GM23338 (cell line): Measurements from ENCODE around the gene PAPOLG. TPM values are rescaled to one million over a fixed set of nuclear protein-coding genes. Genes with fewer than 3 reads are reported as not detected.

Source experiments
- ATAC-seq: fragments of 200-7000 bp; cut with Tn5 transposase; 3 replicates; pipeline ENCODE4 v1.9.1; 2020
- DNase-seq: peaks from one replicate; pipeline ENCODE4 v3.0.0-alpha.2; 2015; ENCODE audit warnings: low spot score
- H2AFZ ChIP-seq: fragments of 200-600 bp; sonication (generic); 2 replicates; pipeline ENCODE4 v1.8.0; 2016; ENCODE audit warnings: antibody characterized with exemption, mild to moderate bottlenecking, moderate library complexity
- H3F3A ChIP-seq: fragments of 200-600 bp; sonication (generic); replicated peaks from 2 replicates; pipeline ENCODE4 v1.8.0; 2017; ENCODE audit warnings: antibody characterized with exemption, mixed run types, low read depth
- H3K27ac ChIP-seq: fragments of 200-600 bp; sonication (generic); 2 replicates; pipeline ENCODE4 v1.6.1; 2016; ENCODE audit warnings: low read depth
- H3K27me3 ChIP-seq: fragments of 200-600 bp; sonication (generic); 2 replicates; pipeline ENCODE4 v1.8.0; 2016; ENCODE audit warnings: mild to moderate bottlenecking, mixed run types, moderate library complexity; ENCODE audit not compliant: insufficient read depth
- H3K36me3 ChIP-seq: fragments of 200-600 bp; sonication (generic); 2 replicates; pipeline ENCODE4 v1.8.0; 2016; ENCODE audit warnings: mild to moderate bottlenecking; ENCODE audit not compliant: insufficient read depth
- H3K4me1 ChIP-seq: fragments of 200-600 bp; sonication (generic); 2 replicates; pipeline ENCODE4 v1.8.0; 2016; ENCODE audit warnings: mild to moderate bottlenecking, moderate library complexity; ENCODE audit not compliant: insufficient read depth
- H3K4me2 ChIP-seq: fragments of 200-600 bp; sonication (generic); 2 replicates; pipeline ENCODE4 v1.7.1; 2017; ENCODE audit warnings: mixed run types
- H3K4me3 ChIP-seq: fragments of 200-600 bp; sonication (generic); 2 replicates; pipeline ENCODE4 v1.6.1; 2016; ENCODE audit warnings: mixed run types
- H3K79me2 ChIP-seq: fragments of 200-600 bp; sonication (generic); replicated peaks from 2 replicates; pipeline ENCODE4 v1.8.0; 2017; ENCODE audit warnings: mild to moderate bottlenecking; ENCODE audit not compliant: insufficient read depth
- H3K9me2 ChIP-seq: fragments of 200-600 bp; sonication (generic); 2 replicates; pipeline ENCODE4 v1.8.0; 2017; ENCODE audit not compliant: insufficient read depth
- H4K20me1 ChIP-seq: fragments of 200-600 bp; sonication (generic); replicated peaks from 2 replicates; pipeline ENCODE4 v1.8.0; 2017; ENCODE audit warnings: mild to moderate bottlenecking; ENCODE audit not compliant: insufficient read depth
- H3K27ac Mint-ChIP-seq: 2 replicates; pipeline ENCODE4 v1.8.0; 2020; ENCODE audit warnings: inconsistent platforms, mild to moderate bottlenecking, moderate library complexity, mixed read lengths
- H3K27me3 Mint-ChIP-seq: 3 replicates; pipeline ENCODE4 v1.8.0; 2022; ENCODE audit warnings: low read depth, mild to moderate bottlenecking, moderate library complexity, mixed read lengths, inconsistent platforms; ENCODE audit not compliant: insufficient read depth, poor library complexity
- H3K36me3 Mint-ChIP-seq: 3 replicates; pipeline ENCODE4 v1.8.0; 2021; ENCODE audit warnings: low read depth, mild to moderate bottlenecking, inconsistent platforms, moderate library complexity, mixed read lengths
- H3K4me1 Mint-ChIP-seq: 3 replicates; pipeline ENCODE4 v1.8.0; 2020; ENCODE audit warnings: mild to moderate bottlenecking, inconsistent platforms, mixed read lengths
- H3K4me3 Mint-ChIP-seq: 3 replicates; pipeline ENCODE4 v1.8.0; 2021; ENCODE audit warnings: moderate library complexity, mild to moderate bottlenecking, inconsistent platforms, mixed read lengths
- H3K9me3 Mint-ChIP-seq: 3 replicates; pipeline ENCODE4 v1.8.0; 2020; ENCODE audit warnings: moderate library complexity, mild to moderate bottlenecking, inconsistent platforms, mixed read lengths
- CREB1 ChIP-seq: fragments of 250-450 bp; sonication (Bioruptor Pico); IDR thresholded peaks from 2 replicates; pipeline ENCODE4 v1.5.0; 2020; ENCODE audit warnings: low read depth, mild to moderate bottlenecking, moderate library complexity
- EZH2 ChIP-seq: fragments of 200-600 bp; sonication (generic); IDR thresholded peaks from one replicate; pipeline ENCODE4 v1.8.0; 2017; ENCODE audit warnings: antibody characterized with exemption, mild to moderate bottlenecking, low read depth; ENCODE audit not compliant: unreplicated experiment
- EZH2phosphoT487 ChIP-seq: fragments of 200-600 bp; sonication (generic); IDR thresholded peaks from one replicate; pipeline ENCODE4 v1.8.1; 2018; ENCODE audit warnings: antibody characterized with exemption; ENCODE audit not compliant: unreplicated experiment
- JUNB ChIP-seq: IDR thresholded peaks from one replicate; pipeline ENCODE4 v1.6.1; 2016; ENCODE audit warnings: antibody characterized with exemption; ENCODE audit not compliant: unreplicated experiment
- NANOG ChIP-seq: IDR thresholded peaks from 2 replicates; pipeline ENCODE4 v1.6.1; 2016; ENCODE audit warnings: antibody characterized with exemption, borderline replicate concordance
- STAT1 ChIP-seq: IDR thresholded peaks from one replicate; pipeline ENCODE4 v1.6.1; 2016; ENCODE audit warnings: antibody characterized with exemption; ENCODE audit not compliant: unreplicated experiment
- ZNF114 ChIP-seq: fragments of 250-450 bp; sonication (Bioruptor Pico); IDR thresholded peaks from 2 replicates; pipeline ENCODE4 v1.5.0; 2020; ENCODE audit warnings: mild to moderate bottlenecking, moderate library complexity
- polyA plus RNA-seq: library from polyadenylated mRNA; unstranded; fragments of >200 nt; fragmentation: Nextera tagmentation; extraction: Ambion mirVana; gene quantifications from 2 replicates; pipeline ENCODE4 v1.2.1, GENCODE V29; 2016
- total RNA-seq: library from RNA; depleted of rRNA; stranded (reverse); fragments of >200 nt; shearing (Covaris generic); gene quantifications from 2 replicates; pipeline ENCODE4 v1.2.3, GENCODE V29; 2014
- TF ChIP-seq, protein P1 (sequence below): IDR thresholded peaks from one replicate; pipeline ENCODE4 v1.6.1; 2018; ENCODE audit warnings: antibody characterized with exemption; ENCODE audit not compliant: unreplicated experiment
- TF ChIP-seq, protein P2 (sequence below), 2 experiments: fragments of 200-600 bp in 1 of 2; sonication (generic) in 1 of 2; conservative IDR thresholded peaks; 2 replicates each; pipeline versions ENCODE4 v1.5.1 to v1.6.1; 2016 to 2017; ENCODE audit warnings: antibody characterized with exemption in 2 of 2, low read depth in 2 of 2, mild to moderate bottlenecking in 2 of 2, moderate library complexity in 1 of 2
- TF ChIP-seq, protein P3 (sequence below): IDR thresholded peaks from 2 replicates; pipeline ENCODE4 v1.6.1; 2016; ENCODE audit warnings: antibody characterized with exemption
- TF ChIP-seq, protein P4 (sequence below): fragments of 250-450 bp; sonication (Bioruptor Pico); IDR thresholded peaks from 2 replicates; pipeline ENCODE4 v1.5.0; 2020; ENCODE audit warnings: mild to moderate bottlenecking, moderate library complexity

Gene PAPOLG
- total and polyA plus RNA-seq, 2 experiments from 2014 or later: 13.8 to 31.2 TPM

DNA sequence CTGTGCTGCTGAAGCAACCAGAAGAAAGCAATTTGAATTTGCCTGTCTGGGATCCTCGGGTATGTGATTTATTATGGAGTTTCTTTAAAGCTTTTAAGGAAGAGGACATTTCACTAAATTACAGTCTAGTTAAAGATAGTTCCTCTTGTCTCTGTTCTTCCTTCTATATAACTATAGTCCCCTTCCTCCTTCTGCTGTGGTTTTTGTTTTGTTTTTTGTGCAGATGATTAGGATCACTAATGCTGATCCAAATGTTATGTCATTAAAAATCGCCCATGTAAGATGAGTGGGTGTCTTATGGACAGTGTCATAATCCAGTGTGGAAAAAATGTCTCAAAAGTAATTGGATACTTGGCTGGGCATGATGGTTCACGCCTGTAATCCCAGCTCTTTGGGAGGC, 24.7 kb downstream of the PAPOLG start (continued):
- no peak for TF ChIP-seq ZNF114 (CRISPR knock-in tag)
- TF ChIP-seq STAT1: no peak
- TF ChIP-seq CREB1 (CRISPR knock-in tag): no peak
- TF ChIP-seq, protein P1, sequence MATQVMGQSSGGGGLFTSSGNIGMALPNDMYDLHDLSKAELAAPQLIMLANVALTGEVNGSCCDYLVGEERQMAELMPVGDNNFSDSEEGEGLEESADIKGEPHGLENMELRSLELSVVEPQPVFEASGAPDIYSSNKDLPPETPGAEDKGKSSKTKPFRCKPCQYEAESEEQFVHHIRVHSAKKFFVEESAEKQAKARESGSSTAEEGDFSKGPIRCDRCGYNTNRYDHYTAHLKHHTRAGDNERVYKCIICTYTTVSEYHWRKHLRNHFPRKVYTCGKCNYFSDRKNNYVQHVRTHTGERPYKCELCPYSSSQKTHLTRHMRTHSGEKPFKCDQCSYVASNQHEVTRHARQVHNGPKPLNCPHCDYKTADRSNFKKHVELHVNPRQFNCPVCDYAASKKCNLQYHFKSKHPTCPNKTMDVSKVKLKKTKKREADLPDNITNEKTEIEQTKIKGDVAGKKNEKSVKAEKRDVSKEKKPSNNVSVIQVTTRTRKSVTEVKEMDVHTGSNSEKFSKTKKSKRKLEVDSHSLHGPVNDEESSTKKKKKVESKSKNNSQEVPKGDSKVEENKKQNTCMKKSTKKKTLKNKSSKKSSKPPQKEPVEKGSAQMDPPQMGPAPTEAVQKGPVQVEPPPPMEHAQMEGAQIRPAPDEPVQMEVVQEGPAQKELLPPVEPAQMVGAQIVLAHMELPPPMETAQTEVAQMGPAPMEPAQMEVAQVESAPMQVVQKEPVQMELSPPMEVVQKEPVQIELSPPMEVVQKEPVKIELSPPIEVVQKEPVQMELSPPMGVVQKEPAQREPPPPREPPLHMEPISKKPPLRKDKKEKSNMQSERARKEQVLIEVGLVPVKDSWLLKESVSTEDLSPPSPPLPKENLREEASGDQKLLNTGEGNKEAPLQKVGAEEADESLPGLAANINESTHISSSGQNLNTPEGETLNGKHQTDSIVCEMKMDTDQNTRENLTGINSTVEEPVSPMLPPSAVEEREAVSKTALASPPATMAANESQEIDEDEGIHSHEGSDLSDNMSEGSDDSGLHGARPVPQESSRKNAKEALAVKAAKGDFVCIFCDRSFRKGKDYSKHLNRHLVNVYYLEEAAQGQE: no peak
- TF ChIP-seq JUNB: no peak
- TF ChIP-seq, protein P2, sequence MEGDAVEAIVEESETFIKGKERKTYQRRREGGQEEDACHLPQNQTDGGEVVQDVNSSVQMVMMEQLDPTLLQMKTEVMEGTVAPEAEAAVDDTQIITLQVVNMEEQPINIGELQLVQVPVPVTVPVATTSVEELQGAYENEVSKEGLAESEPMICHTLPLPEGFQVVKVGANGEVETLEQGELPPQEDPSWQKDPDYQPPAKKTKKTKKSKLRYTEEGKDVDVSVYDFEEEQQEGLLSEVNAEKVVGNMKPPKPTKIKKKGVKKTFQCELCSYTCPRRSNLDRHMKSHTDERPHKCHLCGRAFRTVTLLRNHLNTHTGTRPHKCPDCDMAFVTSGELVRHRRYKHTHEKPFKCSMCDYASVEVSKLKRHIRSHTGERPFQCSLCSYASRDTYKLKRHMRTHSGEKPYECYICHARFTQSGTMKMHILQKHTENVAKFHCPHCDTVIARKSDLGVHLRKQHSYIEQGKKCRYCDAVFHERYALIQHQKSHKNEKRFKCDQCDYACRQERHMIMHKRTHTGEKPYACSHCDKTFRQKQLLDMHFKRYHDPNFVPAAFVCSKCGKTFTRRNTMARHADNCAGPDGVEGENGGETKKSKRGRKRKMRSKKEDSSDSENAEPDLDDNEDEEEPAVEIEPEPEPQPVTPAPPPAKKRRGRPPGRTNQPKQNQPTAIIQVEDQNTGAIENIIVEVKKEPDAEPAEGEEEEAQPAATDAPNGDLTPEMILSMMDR (conservative IDR thresholded peaks at IDR 0.05; ENCODE audit: low read depth in 2 of 2): no peak
- TF ChIP-seq EZH2: no peak
- TF ChIP-seq EZH2phosphoT487: no peak
- TF ChIP-seq, protein P3, sequence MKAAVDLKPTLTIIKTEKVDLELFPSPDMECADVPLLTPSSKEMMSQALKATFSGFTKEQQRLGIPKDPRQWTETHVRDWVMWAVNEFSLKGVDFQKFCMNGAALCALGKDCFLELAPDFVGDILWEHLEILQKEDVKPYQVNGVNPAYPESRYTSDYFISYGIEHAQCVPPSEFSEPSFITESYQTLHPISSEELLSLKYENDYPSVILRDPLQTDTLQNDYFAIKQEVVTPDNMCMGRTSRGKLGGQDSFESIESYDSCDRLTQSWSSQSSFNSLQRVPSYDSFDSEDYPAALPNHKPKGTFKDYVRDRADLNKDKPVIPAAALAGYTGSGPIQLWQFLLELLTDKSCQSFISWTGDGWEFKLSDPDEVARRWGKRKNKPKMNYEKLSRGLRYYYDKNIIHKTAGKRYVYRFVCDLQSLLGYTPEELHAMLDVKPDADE: no peak
- TF ChIP-seq NANOG: no peak

DNA sequence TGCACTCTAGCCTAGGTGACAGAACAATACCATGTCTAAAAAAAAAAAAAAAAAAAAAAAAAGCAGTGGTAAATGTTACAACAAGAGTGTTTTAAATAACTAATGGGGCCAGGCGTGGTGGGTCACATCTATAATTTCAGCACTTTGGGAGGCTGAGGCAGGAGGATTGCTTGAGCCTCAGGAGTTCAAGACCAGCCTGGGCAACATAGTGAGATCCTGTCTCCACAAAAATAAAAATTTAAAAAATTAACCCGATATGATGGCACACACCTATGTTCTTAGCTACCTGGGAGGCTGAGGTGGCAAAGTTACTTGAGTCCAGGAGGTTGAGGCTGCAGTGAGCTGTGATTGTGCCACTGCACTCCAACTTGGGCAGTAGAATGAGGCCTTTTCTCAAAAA, 37.1 kb downstream of the PAPOLG start:
- no peaks in the 10 kb centered on the region for H3K4me1 Mint-ChIP-seq
- Histone ChIP-seq H3K36me3 (peaks cover 42% of the 10 kb centered on the region), H3K4me1 (no peaks in the 10 kb centered on the region), H3K27me3 (no peaks in the 10 kb centered on the region), H3K4me3 (no peak overlapping the region), H3K9me2 (no peaks in the 10 kb centered on the region), H3F3A (no peaks in the 10 kb centered on the region), H3K27ac (no peak overlapping the region), H4K20me1 (peaks cover 6% of the 10 kb centered on the region; the same call in 1 of the 2 replicates), H2AFZ (no peak overlapping the region), H3K79me2 (no peaks in the 10 kb centered on the region), H3K4me2 (no peak overlapping the region)
- no peak overlapping the region for H3K27ac Mint-ChIP-seq
- H3K4me3 Mint-ChIP-seq: no peak overlapping the region
- peaks cover 2% of the 10 kb centered on the region for H3K27me3 Mint-ChIP-seq
- no peak for DNase-seq
- ATAC-seq: no peak
- no peaks in the 10 kb centered on the region for H3K9me3 Mint-ChIP-seq
- peaks cover 74% of the 10 kb centered on the region for H3K36me3 Mint-ChIP-seq
- TF ChIP-seq, protein P4, sequence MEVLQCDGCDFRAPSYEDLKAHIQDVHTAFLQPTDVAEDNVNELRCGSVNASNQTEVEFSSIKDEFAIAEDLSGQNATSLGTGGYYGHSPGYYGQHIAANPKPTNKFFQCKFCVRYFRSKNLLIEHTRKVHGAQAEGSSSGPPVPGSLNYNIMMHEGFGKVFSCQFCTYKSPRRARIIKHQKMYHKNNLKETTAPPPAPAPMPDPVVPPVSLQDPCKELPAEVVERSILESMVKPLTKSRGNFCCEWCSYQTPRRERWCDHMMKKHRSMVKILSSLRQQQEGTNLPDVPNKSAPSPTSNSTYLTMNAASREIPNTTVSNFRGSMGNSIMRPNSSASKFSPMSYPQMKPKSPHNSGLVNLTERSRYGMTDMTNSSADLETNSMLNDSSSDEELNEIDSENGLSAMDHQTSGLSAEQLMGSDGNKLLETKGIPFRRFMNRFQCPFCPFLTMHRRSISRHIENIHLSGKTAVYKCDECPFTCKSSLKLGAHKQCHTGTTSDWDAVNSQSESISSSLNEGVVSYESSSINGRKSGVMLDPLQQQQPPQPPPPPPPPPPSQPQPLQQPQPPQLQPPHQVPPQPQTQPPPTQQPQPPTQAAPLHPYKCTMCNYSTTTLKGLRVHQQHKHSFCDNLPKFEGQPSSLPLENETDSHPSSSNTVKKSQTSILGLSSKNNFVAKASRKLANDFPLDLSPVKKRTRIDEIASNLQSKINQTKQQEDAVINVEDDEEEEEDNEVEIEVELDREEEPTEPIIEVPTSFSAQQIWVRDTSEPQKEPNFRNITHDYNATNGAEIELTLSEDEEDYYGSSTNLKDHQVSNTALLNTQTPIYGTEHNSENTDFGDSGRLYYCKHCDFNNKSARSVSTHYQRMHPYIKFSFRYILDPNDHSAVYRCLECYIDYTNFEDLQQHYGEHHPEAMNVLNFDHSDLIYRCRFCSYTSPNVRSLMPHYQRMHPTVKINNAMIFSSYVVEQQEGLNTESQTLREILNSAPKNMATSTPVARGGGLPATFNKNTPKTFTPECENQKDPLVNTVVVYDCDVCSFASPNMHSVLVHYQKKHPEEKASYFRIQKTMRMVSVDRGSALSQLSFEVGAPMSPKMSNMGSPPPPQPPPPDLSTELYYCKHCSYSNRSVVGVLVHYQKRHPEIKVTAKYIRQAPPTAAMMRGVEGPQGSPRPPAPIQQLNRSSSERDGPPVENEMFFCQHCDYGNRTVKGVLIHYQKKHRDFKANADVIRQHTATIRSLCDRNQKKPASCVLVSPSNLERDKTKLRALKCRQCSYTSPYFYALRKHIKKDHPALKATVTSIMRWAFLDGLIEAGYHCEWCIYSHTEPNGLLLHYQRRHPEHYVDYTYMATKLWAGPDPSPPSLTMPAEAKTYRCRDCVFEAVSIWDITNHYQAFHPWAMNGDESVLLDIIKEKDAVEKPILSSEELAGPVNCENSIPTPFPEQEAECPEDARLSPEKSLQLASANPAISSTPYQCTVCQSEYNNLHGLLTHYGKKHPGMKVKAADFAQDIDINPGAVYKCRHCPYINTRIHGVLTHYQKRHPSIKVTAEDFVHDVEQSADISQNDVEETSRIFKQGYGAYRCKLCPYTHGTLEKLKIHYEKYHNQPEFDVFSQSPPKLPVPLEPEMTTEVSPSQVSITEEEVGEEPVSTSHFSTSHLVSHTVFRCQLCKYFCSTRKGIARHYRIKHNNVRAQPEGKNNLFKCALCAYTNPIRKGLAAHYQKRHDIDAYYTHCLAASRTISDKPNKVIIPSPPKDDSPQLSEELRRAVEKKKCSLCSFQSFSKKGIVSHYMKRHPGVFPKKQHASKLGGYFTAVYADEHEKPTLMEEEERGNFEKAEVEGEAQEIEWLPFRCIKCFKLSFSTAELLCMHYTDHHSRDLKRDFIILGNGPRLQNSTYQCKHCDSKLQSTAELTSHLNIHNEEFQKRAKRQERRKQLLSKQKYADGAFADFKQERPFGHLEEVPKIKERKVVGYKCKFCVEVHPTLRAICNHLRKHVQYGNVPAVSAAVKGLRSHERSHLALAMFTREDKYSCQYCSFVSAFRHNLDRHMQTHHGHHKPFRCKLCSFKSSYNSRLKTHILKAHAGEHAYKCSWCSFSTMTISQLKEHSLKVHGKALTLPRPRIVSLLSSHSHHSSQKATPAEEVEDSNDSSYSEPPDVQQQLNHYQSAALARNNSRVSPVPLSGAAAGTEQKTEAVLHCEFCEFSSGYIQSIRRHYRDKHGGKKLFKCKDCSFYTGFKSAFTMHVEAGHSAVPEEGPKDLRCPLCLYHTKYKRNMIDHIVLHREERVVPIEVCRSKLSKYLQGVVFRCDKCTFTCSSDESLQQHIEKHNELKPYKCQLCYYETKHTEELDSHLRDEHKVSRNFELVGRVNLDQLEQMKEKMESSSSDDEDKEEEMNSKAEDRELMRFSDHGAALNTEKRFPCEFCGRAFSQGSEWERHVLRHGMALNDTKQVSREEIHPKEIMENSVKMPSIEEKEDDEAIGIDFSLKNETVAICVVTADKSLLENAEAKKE: no peak
- TF ChIP-seq, protein P2 (conservative IDR thresholded peaks at IDR 0.05; ENCODE audit: low read depth in 2 of 2): no peak
- TF ChIP-seq ZNF114 (CRISPR knock-in tag) (no peak), EZH2 (no peak)
